Right atrium auricular region (tissue), 2 donors: Measurements from ENCODE around the gene WIPF1. TPM values are rescaled to one million over a fixed set of nuclear protein-coding genes. Genes with fewer than 3 reads are reported as not detected.

Experiments
- DNase-seq: peaks from one replicate; pipeline ENCODE4 v3.0.0-alpha.2; 2019; ENCODE audit warnings: low spot score
- H3K27ac ChIP-seq, 2 donors: fragments of 200-600 bp; sonication (generic); 1 replicate in 1 of 2; 2 replicates in 1 of 2; pipeline ENCODE4 v1.5.1; 2016 to 2019
- H3K27me3 ChIP-seq, 2 donors: fragments of 200-600 bp; sonication (generic); one replicate each; pipeline versions ENCODE4 v1.5.1 to v1.6.0; 2017 to 2019
- H3K36me3 ChIP-seq: fragments of 200-600 bp; sonication (generic); one replicate; pipeline ENCODE4 v1.5.1; 2016
- H3K4me1 ChIP-seq, 2 donors: fragments of 200-600 bp; sonication (generic); one replicate each; pipeline versions ENCODE4 v1.5.1 to v1.6.0; 2017 to 2019
- H3K4me3 ChIP-seq, 2 donors: fragments of 200-600 bp; sonication (generic); 1 replicate in 1 of 2; 2 replicates in 1 of 2; pipeline ENCODE4 v1.5.1; 2017 to 2019; ENCODE audit warnings: mild to moderate bottlenecking in 1 of 2, moderate library complexity in 1 of 2
- H3K9me3 ChIP-seq, 2 donors: fragments of 200-600 bp; sonication (generic); one replicate each; pipeline ENCODE4 v1.5.1; 2019
- CTCF ChIP-seq, 2 donors: fragments of 200-600 bp; sonication (generic); IDR thresholded peaks; one replicate each; pipeline ENCODE4 v1.5.1; 2019; ENCODE audit warnings: antibody characterized with exemption in 2 of 2
- total RNA-seq, 2 donors: library from RNA; depleted of rRNA; stranded (reverse); fragments of >200 nt; gene quantifications; one replicate each; pipeline ENCODE4 v1.1.0, GENCODE V29; 2016

Gene WIPF1
- total RNA-seq, 2 donors from 2014 or later: 12.3 to 17.5 TPM

DNA sequence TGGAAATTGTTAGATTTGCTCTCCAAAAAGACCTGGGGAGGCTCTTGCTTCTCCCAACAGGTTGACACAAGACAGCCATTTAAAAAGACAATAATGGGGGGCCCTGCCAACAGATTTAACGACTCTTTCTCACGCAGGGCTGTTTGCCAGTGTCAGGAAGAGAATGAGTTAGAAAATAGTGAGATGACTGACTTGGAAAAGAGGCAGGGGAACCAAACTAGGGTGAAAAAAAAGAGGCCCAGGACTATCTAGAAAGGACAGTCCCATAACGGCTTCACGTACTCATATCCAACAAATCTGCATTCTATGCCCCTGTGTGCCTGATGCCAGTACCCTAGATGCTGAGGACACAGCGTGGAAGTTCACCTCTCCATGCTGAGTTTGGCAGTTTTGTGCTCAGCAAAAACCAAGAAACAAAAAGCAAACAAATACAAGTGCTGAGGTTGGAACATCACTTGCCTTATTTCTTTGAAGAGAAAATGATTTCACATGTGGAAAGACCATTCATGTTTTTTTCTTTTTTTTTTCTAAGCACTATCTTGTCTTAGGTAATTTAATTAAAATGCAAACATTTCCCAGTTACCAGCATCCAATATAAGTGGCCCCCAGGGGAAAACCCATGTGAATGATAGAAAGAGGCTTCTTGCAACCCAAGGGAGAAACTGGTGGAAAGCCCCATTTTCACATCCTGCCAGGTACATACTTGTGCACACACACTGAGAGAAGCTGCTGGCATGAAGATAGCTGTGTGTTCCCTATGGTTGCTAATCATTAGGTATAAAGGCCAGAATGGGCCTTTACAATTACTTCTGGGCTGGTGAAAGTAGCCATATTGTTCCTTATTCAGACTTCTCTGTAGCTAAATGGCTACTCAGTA is 10.6 kb upstream of the WIPF1 start:
- no peak for DNase-seq
- TF ChIP-seq CTCF (IDR thresholded peaks at IDR 0.05): no peak
- peaks cover 0 to 28% of the 10 kb centered on the region in 2 donors for H3K4me1 ChIP-seq
- H3K27me3 ChIP-seq: no peaks in the 10 kb centered on the region
- H3K36me3 ChIP-seq: no peaks in the 10 kb centered on the region
- H3K4me3 ChIP-seq: no peak overlapping the region
- H3K9me3 ChIP-seq: no peaks in the 10 kb centered on the region
- no peak overlapping the region for H3K27ac ChIP-seq

- no peaks in the 10 kb centered on the region for H3K36me3 ChIP-seq
- no peaks in the 10 kb centered on the region for H3K9me3 ChIP-seq
- no peak for DNase-seq
- peaks cover 0 to 28% of the 10 kb centered on the region in 2 donors for H3K4me1 ChIP-seq
- no peaks in the 10 kb centered on the region for H3K27me3 ChIP-seq
- no peak for TF ChIP-seq CTCF (IDR thresholded peaks at IDR 0.05)
- no peak overlapping the region for H3K27ac ChIP-seq
- no peak overlapping the region for H3K4me3 ChIP-seq
Measured at GRCh38 chr2:174607584-174607983, 10.0 kb upstream of the WIPF1 start.

GRCh38 chr2:174606336-174606735 is 8.7 kb upstream of the WIPF1 start:
- Histone ChIP-seq H3K4me3 (no peak overlapping the region), H3K9me3 (no peaks in the 10 kb centered on the region), H3K36me3 (no peaks in the 10 kb centered on the region), H3K27ac (no peak overlapping the region), H3K27me3 (no peaks in the 10 kb centered on the region), H3K4me1 (peaks cover 0 to 28% of the 10 kb centered on the region in 2 donors)
- TF ChIP-seq CTCF (IDR thresholded peaks at IDR 0.05): no peak
- no peak for DNase-seq

DNA sequence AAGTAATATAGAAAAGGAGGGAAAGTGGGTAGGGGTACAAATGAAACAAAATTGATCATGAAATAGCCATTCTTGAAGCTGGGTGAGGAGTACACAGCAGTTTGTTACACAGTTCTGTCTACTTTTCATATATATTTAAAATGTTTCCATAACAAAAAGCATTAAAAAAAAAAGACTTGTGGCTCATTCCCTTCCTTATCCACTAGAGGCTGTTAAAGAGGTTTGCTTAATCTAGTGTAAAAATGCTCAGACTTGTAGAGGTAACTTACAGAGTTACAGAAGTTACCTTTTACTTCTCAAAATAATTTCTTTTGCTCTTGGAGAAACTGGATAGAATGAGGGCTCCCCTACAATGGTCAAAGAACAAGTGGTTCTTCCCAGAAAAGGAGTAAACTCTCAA is 8.1 kb upstream of the WIPF1 start:
- Histone ChIP-seq H3K4me3 (no peak overlapping the region), H3K9me3 (no peaks in the 10 kb centered on the region), H3K36me3 (no peaks in the 10 kb centered on the region), H3K27ac (peak overlapping the region in 1 of 2 donors; percentile 26), H3K27me3 (no peaks in the 10 kb centered on the region), H3K4me1 (peaks cover 0 to 25% of the 10 kb centered on the region in 2 donors)
- no peak for DNase-seq
- TF ChIP-seq CTCF (IDR thresholded peaks at IDR 0.05): peak in 1 of 2 donors; percentile 42

GRCh38 chr2:174603280-174603679 is 5.7 kb upstream of the WIPF1 start:
- no peak overlapping the region for H3K4me3 ChIP-seq
- H3K27ac ChIP-seq: no peak overlapping the region
- DNase-seq: peak; percentile 76
- H3K9me3 ChIP-seq: no peaks in the 10 kb centered on the region
- peak in 1 of 2 donors; percentile 73 for TF ChIP-seq CTCF (IDR thresholded peaks at IDR 0.05)
- H3K27me3 ChIP-seq: no peaks in the 10 kb centered on the region
- peaks cover 0 to 14% of the 10 kb centered on the region in 2 donors for H3K4me1 ChIP-seq
- no peaks in the 10 kb centered on the region for H3K36me3 ChIP-seq
